GM06990 (cell line): ENCODE measurements around the gene GFRA4.

ENCODE experiments used
- DNase-seq: peaks from one replicate; pipeline ENCODE4 v3.0.0-alpha.2; 2011; ENCODE audit not compliant: insufficient read length; ENCODE audit errors: extremely low read depth
- H3K27me3 ChIP-seq: replicated peaks from 2 replicates; pipeline ENCODE4 v1.6.0; 2011; ENCODE audit warnings: low read length; ENCODE audit not compliant: control insufficient read depth, insufficient read depth
- H3K36me3 ChIP-seq: 2 replicates; pipeline ENCODE4 v1.5.1; 2011; ENCODE audit warnings: low read length; ENCODE audit not compliant: control insufficient read depth, insufficient read depth
- H3K4me3 ChIP-seq: replicated peaks from 2 replicates; pipeline ENCODE4 v1.5.1; 2011; ENCODE audit warnings: low read depth, mild to moderate bottlenecking, control low read depth, low read length
- CTCF ChIP-seq: IDR thresholded peaks from 2 replicates; pipeline ENCODE4 v1.5.1; 2011; ENCODE audit warnings: low read length, control low read depth, mild to moderate bottlenecking, inconsistent platforms; ENCODE audit not compliant: insufficient read depth, poor library complexity, severe bottlenecking

Gene GFRA4

GRCh38 chr20:3702611-3703391, 39.6 kb upstream of the GFRA4 start:
- no peak overlapping the region for H3K4me3 ChIP-seq
- no peaks in the 10 kb centered on the region; the same call in none of the 2 replicates for H3K27me3 ChIP-seq
- TF ChIP-seq CTCF, result no peak
- no peak for DNase-seq
- no peaks in the 10 kb centered on the region for H3K36me3 ChIP-seq

- no peak for DNase-seq
- Histone ChIP-seq H3K27me3 (no peaks in the 10 kb centered on the region; the same call in none of the 2 replicates), H3K4me3 (no peak overlapping the region), H3K36me3 (no peaks in the 10 kb centered on the region)
- no peak for TF ChIP-seq CTCF
Observed at GRCh38 chr20:3701061-3701998, 38.1 kb upstream of the GFRA4 start.

- no peaks in the 10 kb centered on the region for H3K36me3 ChIP-seq
- no peak overlapping the region for H3K4me3 ChIP-seq
Observed at GRCh38 chr20:3699037-3699436, 35.8 kb upstream of the GFRA4 start.

GRCh38 chr20:3698591-3699001, 35.4 kb upstream of the GFRA4 start:
- H3K4me3 ChIP-seq, result no peak overlapping the region
- H3K27me3 ChIP-seq, result no peaks in the 10 kb centered on the region; the same call in none of the 2 replicates
- DNase-seq, result no peak
- TF ChIP-seq CTCF, result no peak
- H3K36me3 ChIP-seq, result no peaks in the 10 kb centered on the region

More at GRCh38 chr20:3699037-3699436, 35.8 kb upstream of the GFRA4 start:
- no peak for TF ChIP-seq CTCF
- no peak for DNase-seq
- H3K27me3 ChIP-seq, result no peaks in the 10 kb centered on the region; the same call in none of the 2 replicates

GRCh38 chr20:3697588-3698305, 34.5 kb upstream of the GFRA4 start:
- no peaks in the 10 kb centered on the region; the same call in none of the 2 replicates for H3K27me3 ChIP-seq
- TF ChIP-seq CTCF, result no peak
- no peak for DNase-seq
- no peak overlapping the region for H3K4me3 ChIP-seq
- H3K36me3 ChIP-seq, result no peaks in the 10 kb centered on the region
